Measurements from ENCODE around the gene CHPF. TPM values are rescaled to one million over a fixed set of nuclear protein-coding genes. Genes with fewer than 3 reads are reported as not detected.

Gene CHPF
- total and polyA plus RNA-seq, 2 experiments from 2014 or later = 174 to 533 TPM

DNA sequence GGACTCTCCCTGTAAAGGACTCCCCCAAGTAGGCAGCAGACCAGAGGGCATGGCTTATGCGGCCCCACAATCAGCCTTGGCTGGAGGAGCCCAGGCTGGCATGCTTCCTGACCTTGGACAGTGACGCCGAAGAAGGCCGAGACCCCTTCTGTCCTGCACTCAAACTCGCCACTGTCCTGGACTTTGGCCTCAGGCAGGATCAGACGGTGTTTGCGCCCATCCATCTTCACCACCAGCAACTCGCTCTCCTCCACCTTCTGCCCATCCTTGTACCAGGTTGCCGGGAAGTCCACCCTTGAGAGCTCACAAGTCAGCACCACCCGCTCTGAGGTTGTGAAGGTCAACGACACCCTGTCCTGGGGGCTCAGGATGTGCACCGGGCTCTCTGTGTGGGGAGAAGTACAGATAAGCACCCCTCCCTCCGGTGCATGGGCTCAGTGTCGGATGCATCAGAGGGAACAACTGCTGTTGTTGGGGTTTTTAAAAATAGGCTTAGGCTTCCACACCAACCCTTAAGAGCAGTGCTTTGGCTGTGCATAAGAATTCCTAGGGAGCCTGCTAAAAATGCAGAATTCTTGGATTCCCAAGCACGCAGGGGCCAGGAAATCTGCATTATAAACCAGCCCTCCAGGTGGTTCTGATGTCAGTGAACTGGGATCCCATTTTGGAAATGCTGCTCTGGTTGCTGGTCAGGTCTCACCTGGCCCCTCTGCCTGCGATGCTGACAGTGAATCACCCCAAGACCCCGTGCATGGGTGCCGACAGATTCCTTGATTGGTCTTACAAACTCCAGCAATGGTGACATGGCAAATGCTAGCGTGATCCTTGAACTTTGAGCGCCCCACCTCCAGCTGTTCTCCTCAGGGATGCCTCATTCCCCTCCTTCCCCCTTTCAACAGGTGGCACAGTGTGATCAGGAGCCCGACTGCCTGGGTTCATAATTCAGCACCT, 21.8 kb upstream of the CHPF start:
- in situ Hi-C loops (cut with MboI) = no loop called here
- Histone ChIP-seq H3K9me3 (ENCODE audit: low read depth) (no peaks in the 10 kb centered on the region), H3K27ac (no peak overlapping the region), H3K4me1 (ENCODE audit: insufficient read depth) (peaks cover 6% of the 10 kb centered on the region; the same call in 1 of the 2 replicates), H3F3A (ENCODE audit: insufficient read depth) (no peaks in the 10 kb centered on the region), H3K36me3 (ENCODE audit: low read depth) (no peaks in the 10 kb centered on the region), H3K9ac (no peak overlapping the region), H3K27me3 (replicated peaks; ENCODE audit: insufficient read depth) (no peaks in the 10 kb centered on the region), H3K4me2 (ENCODE audit: unreplicated experiment) (no peak overlapping the region), H3K79me2 (ENCODE audit: insufficient read depth) (peaks cover 15% of the 10 kb centered on the region; the same call in 1 of the 2 replicates), H2AFZ (no peak overlapping the region), H3K9me2 (ENCODE audit: insufficient read depth) (no peaks in the 10 kb centered on the region), H4K20me1 (ENCODE audit: insufficient read depth) (no peaks in the 10 kb centered on the region), H3K4me3 (no peak overlapping the region)
- no peak for DNase-seq
- TF ChIP-seq EZH2phosphoT487 (IDR thresholded peaks at IDR 0.05; ENCODE audit: insufficient read depth, low read depth) (no peak), EZH2 (IDR thresholded peaks at IDR 0.05; ENCODE audit: insufficient read depth, poor library complexity, severe bottlenecking) (no peak)
- 88% methylated on average over 21 of the region's 21 CpGs for WGBS, 2 experiments (ENCODE audit: low coverage in 1 of 2, low lambda C conversion rate in 2 of 2, missing lambda C conversion rate in 2 of 2)

DNA sequence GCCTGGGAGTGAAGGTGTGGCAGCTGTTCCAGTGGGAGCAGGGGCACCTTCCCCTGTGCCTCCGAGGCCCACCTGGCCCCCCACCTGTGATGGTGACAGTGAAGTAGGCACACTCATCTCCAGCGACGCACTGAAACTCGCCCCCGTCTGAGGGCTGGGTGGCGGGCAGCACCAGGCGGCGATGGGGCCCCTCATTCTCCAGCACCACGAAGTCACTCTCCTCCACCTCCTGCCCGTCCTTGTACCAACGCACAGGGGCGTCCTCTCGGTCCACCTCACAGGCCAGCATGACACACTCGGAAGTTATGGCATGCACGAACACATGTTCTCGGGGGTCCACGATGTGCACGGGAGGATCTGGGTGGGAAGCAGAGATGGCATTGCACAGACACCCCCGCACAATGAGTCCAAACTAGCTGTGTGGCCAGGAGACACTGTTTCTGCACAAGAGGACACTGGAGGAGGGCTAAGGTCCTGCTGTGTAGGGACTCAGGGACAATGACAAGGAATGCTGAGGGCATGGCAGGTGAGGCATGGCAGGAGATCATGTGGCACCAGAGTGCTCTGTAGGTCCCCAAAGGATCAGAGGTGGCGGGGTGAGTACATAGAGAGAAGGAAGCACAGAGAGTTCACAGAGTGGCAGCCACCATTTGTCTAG, 19.8 kb upstream of the CHPF start:
- Histone ChIP-seq H3K9me3 (ENCODE audit: low read depth) (no peaks in the 10 kb centered on the region), H3K4me1 (ENCODE audit: insufficient read depth) (peaks cover 11% of the 10 kb centered on the region; the same call in 1 of the 2 replicates), H3K4me3 (no peak overlapping the region), H3F3A (ENCODE audit: insufficient read depth) (0 out of 2 replicates have a peak, but pooled peaks cover 5% of the 10 kb centered on the region), H3K9ac (no peak overlapping the region), H3K27ac (no peak overlapping the region), H3K9me2 (ENCODE audit: insufficient read depth) (no peaks in the 10 kb centered on the region), H2AFZ (no peak overlapping the region), H3K27me3 (replicated peaks; ENCODE audit: insufficient read depth) (no peaks in the 10 kb centered on the region), H3K4me2 (ENCODE audit: unreplicated experiment) (no peak overlapping the region), H3K79me2 (ENCODE audit: insufficient read depth) (no peaks in the 10 kb centered on the region), H4K20me1 (ENCODE audit: insufficient read depth) (no peaks in the 10 kb centered on the region), H3K36me3 (ENCODE audit: low read depth) (no peaks in the 10 kb centered on the region)
- no peak for TF ChIP-seq EZH2phosphoT487 (IDR thresholded peaks at IDR 0.05; ENCODE audit: insufficient read depth, low read depth)
- TF ChIP-seq EZH2 (IDR thresholded peaks at IDR 0.05; ENCODE audit: insufficient read depth, poor library complexity, severe bottlenecking) = no peak
- in situ Hi-C loops (cut with MboI) = no loop called here
- 90 to 93% methylated on average over 16 to 20 of the region's 20 CpGs for WGBS, 2 experiments (ENCODE audit: low coverage in 1 of 2, low lambda C conversion rate in 2 of 2, missing lambda C conversion rate in 2 of 2)
- DNase-seq = no peak

DNA sequence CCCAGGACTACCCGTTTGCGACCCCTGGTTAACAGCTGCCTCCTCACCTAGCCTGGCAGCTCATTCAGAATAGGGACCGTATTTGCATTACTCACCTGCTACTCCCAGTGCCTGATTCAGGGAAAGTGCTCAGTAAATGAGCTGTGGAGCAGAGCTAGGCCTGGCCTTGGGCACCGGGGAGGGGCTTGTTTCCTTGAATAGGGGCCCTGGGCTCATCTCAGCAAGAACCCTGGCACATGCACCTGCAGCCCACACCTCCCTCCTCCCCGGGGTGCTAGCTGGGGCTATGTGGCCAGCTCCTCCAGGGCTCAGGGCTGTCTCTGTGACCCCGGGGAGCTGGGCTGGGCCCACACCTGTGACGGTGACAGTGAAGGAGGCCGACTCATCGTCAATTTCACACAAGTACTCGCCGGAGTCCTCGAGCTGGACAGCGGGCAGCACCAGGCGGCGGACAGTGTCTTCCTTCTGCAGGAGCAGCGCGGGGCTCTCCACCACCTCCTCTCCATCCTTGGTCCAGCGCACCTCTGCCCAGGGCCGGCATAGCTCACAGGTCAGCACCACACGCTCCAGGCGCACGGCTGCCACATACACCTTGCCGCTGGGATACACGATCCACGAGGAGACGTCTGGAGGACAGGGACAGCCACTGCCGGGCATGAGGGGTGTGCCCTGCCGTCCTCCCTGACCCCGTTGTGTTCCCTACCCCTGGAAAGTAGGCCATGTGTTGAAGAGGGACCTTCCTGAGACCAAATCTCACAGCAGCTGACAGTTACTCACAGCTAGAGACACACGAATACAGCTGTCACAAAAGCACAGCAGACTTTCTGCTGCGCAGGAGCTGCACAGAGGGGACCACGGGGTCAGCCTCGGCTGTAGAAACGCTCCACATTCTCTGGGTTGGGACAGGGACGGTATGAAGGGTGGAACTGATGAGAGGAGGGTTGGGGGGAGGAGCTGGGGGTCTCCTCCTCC, 18.7 kb upstream of the CHPF start:
- in situ Hi-C loops (cut with MboI) = no loop called here
- Histone ChIP-seq H3K27ac (no peak overlapping the region), H3K4me2 (ENCODE audit: unreplicated experiment) (no peak overlapping the region), H3F3A (ENCODE audit: insufficient read depth) (0 out of 2 replicates have a peak, but pooled peaks cover 5% of the 10 kb centered on the region), H3K9ac (no peak overlapping the region), H3K79me2 (ENCODE audit: insufficient read depth) (no peaks in the 10 kb centered on the region), H2AFZ (no peak overlapping the region), H3K27me3 (replicated peaks; ENCODE audit: insufficient read depth) (no peaks in the 10 kb centered on the region), H3K4me3 (no peak overlapping the region), H3K36me3 (ENCODE audit: low read depth) (no peaks in the 10 kb centered on the region), H3K4me1 (ENCODE audit: insufficient read depth) (peaks cover 11% of the 10 kb centered on the region; the same call in 1 of the 2 replicates), H4K20me1 (ENCODE audit: insufficient read depth) (no peaks in the 10 kb centered on the region), H3K9me2 (ENCODE audit: insufficient read depth) (no peaks in the 10 kb centered on the region), H3K9me3 (ENCODE audit: low read depth) (no peaks in the 10 kb centered on the region)
- TF ChIP-seq EZH2 (IDR thresholded peaks at IDR 0.05; ENCODE audit: insufficient read depth, poor library complexity, severe bottlenecking) (no peak), EZH2phosphoT487 (IDR thresholded peaks at IDR 0.05; ENCODE audit: insufficient read depth, low read depth) (no peak)
- DNase-seq = no peak
- 79 to 81% methylated on average over 33 to 34 of the region's 35 CpGs for WGBS, 2 experiments (ENCODE audit: low coverage in 1 of 2, low lambda C conversion rate in 2 of 2, missing lambda C conversion rate in 2 of 2)
